Urinary bladder (tissue), 4 donors: ENCODE measurements around the gene H3-3A. TPM values are rescaled to one million over a fixed set of nuclear protein-coding genes. Genes with fewer than 3 reads are reported as not detected.

Source experiments
- DNase-seq: peaks from one replicate; pipeline ENCODE4 v3.0.0-alpha.2; 2015; ENCODE audit errors: extremely low spot score
- H3K27ac ChIP-seq: one replicate; pipeline ENCODE4 v1.5.1; 2013; ENCODE audit warnings: low read depth, mild to moderate bottlenecking, moderate library complexity
- H3K36me3 ChIP-seq: one replicate; pipeline ENCODE4 v1.6.1; 2013; ENCODE audit warnings: mild to moderate bottlenecking, moderate library complexity; ENCODE audit not compliant: insufficient read depth
- H3K4me1 ChIP-seq: one replicate; pipeline ENCODE4 v1.6.1; 2013; ENCODE audit warnings: mild to moderate bottlenecking, moderate library complexity; ENCODE audit not compliant: insufficient read depth
- H3K4me3 ChIP-seq: one replicate; pipeline ENCODE4 v1.5.1; 2013; ENCODE audit warnings: low read depth, low read length
- WGBS: extraction: QIAGEN DNeasy Blood & Tissue Kit; methylation state at CpG from one replicate; pipeline ENCODE4 v1.1.7; 2013; 5-methylcytosine and 5-hydroxymethylcytosine counted together
- polyA plus RNA-seq: library from polyadenylated mRNA; stranded (reverse); fragments of 200-250 nt; gene quantifications from one replicate; pipeline ENCODE4 v1.2.3, GENCODE V29; 2013
- total RNA-seq: library from RNA; depleted of rRNA; stranded (reverse); fragments of >200 nt; gene quantifications from one replicate; pipeline ENCODE4 v1.2.3, GENCODE V29; 2014
- donor health status: healthy with polysubstance abuse.
- donor health status: healthy.

H3-3A gene
- total and polyA plus RNA-seq, 2 donors, result 430 to 519 TPM

GRCh38 chr1:226100436-226101391 is 38.2 kb downstream of the H3-3A start:
- WGBS, result 12% methylated on average over 32 of the region's 32 CpGs
- no peak overlapping the region for H3K27ac ChIP-seq
- H3K4me1 ChIP-seq, result no peaks in the 10 kb centered on the region
- no peaks in the 10 kb centered on the region for H3K36me3 ChIP-seq
- no peak for DNase-seq
- peak overlapping the region; percentile 24 for H3K4me3 ChIP-seq

GRCh38 chr1:226104671-226105121 is 42.2 kb downstream of the H3-3A start:
- H3K4me1 ChIP-seq, result no peaks in the 10 kb centered on the region
- no peak overlapping the region for H3K4me3 ChIP-seq
- no peak overlapping the region for H3K27ac ChIP-seq
- no peak for DNase-seq
- no peaks in the 10 kb centered on the region for H3K36me3 ChIP-seq
- WGBS, result 71% methylated on average over 8 of the region's 8 CpGs

GRCh38 chr1:226107471-226108460 is 45.2 kb downstream of the H3-3A start:
- H3K27ac ChIP-seq, result peak overlapping the region; percentile 61
- DNase-seq, result no peak

DNA sequence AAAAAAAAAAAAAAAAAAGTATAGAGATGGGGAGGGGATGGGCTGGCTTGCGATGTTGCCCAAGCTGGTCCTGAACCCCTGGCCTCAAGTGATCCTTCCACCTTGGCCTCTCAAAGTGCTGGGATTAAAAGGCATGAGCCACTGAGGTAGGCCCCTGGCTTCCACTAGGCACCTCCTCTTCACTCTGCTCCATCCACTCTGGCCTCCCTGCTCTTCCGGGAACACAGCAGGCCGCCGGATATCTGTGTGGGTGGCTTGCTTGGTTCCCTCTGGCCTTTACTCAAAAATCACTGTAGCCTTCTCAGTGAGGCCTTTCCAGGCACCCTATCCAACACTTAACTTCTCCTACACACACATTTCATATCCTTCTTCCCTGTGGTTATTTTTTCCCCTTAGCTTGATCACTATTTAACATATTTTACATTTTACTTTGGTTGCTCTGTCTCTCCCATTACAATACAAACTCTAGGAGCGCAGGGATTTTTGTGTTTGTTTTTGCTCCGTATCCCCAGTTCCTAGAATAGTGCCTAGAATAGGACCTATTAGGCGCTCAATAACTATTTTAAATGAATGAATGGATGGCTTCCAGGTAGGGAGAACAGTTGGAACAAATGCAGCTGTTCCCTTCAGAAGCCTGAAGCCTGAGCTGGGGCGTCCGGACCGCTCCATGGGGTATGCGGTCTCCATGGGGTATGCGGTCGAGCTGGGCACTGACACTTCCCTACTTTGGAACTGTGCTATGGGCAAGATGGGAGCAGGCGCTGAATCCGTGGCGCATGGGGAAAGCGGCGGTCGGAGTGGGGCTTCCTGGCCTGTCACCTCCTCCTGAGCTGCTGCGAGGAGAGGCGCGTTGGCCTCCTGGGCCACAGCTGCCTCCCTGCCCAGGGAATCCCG is 46.7 kb downstream of the H3-3A start:
- no peaks in the 10 kb centered on the region for H3K36me3 ChIP-seq
- 16% methylated on average over 23 of the region's 23 CpGs for WGBS
- no peak for DNase-seq
- peak overlapping the region; percentile 82 for H3K27ac ChIP-seq
- no peaks in the 10 kb centered on the region for H3K4me1 ChIP-seq
- H3K4me3 ChIP-seq, result peak overlapping the region; percentile 76

More at GRCh38 chr1:226107471-226108460, 45.2 kb downstream of the H3-3A start:
- H3K4me3 ChIP-seq, result no peak overlapping the region
- WGBS, result 71% methylated on average over 3 of the region's 3 CpGs
- no peaks in the 10 kb centered on the region for H3K36me3 ChIP-seq
- H3K4me1 ChIP-seq, result no peaks in the 10 kb centered on the region

DNA sequence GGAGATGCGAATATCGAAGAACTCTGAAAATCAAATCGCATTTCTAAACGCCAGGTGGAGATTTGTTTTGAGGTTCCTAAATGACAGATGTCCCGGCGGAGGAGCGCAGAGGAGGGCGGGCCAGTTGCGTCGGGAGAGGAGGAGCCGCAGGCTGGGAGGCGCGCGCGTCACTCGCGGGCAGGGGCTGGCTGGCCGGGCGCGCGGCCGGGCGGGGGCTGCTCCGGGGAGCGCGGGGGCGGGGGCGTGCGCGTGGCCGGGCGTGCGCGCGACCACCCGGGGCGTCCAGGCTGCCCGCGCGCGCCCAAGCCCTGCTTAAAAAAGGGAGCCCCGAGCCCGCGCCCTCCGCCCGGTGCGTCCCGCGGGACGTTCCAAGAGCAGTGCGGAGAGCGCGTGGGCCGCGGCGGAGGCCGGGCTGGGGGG is 47.3 kb downstream of the H3-3A start:
- H3K4me3 ChIP-seq, result peak overlapping the region; percentile 76
- peak overlapping the region; percentile 99 for H3K27ac ChIP-seq
- WGBS, result 1% methylated on average over 57 of the region's 57 CpGs
- DNase-seq, result peak; percentile 66
- H3K4me1 ChIP-seq, result no peaks in the 10 kb centered on the region
- no peaks in the 10 kb centered on the region for H3K36me3 ChIP-seq

DNA sequence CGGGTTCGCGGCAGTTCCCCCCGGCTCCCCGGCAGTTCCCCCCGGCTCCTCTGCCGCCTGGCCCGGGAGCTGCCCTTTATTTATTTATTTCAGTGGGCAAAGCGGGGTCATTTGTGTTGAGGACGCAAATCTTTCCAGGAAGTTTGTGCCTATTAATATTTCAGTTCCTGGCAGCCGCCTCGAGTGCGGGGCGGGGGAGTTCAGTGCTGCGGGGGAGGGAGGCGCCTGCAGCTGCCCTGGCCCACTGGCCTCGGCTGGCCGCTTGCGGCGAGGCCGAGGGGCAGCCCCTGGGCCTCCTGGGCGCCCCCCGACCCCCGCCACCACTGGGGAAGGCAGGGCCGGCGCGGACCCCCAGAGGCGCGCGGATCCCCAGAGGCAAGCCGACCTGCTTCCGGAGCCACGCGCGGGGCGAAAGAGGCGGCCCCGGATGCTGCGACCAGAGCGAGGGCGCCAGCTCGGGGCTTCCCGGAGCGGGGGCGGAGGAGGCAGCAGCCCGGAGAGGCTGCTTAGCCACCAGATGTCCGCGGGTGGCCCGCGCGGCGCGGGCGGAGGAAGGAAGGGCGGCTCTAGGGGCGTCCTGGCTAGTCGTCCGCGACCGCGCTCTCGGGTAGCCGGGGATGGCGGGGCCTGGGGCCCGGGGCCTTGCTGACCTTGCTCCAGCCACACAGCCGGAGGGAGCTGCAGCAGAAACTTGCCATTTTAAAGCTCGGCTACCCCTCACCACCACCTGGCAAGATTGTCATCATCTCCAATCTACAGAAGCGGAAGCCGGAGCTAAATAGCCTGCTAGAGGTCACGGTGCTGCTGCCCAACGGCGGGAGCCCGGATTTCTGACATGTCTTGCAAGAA is 48.0 kb downstream of the H3-3A start:
- H3K36me3 ChIP-seq, result no peaks in the 10 kb centered on the region
- DNase-seq, result peak; percentile 76
- H3K4me3 ChIP-seq, result peak overlapping the region; percentile 76
- no peaks in the 10 kb centered on the region for H3K4me1 ChIP-seq
- H3K27ac ChIP-seq, result peak overlapping the region; percentile 99
- WGBS, result under 1% methylated on average over 73 of the region's 73 CpGs

- 39% methylated on average over 11 of the region's 11 CpGs for WGBS
- Histone ChIP-seq H3K36me3 (no peaks in the 10 kb centered on the region), H3K4me3 (peak overlapping the region; percentile 76), H3K27ac (peak overlapping the region; percentile 99), H3K4me1 (no peaks in the 10 kb centered on the region)
- DNase-seq, result no peak
Measured at GRCh38 chr1:226111098-226111882, 48.8 kb downstream of the H3-3A start.

DNA sequence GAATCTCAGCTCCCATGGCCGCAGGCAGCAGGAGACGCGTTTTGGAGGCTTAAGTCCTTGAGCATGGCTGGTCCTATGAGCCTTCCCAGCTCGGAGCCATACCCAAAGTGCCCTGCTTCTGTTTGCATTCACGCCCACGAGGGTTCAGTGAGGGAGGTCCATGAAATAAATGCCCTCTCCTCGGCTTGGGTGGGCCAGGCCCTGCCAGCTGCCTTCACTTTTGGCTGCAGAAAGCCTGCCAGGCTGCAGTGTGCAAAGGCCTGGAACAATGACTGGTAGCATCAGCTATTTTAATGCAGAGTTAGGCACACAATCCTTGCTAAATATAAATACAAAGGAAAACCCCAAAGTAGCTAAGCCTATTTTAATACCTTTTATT is 49.4 kb downstream of the H3-3A start:
- 74% methylated on average over 7 of the region's 7 CpGs for WGBS
- no peak overlapping the region for H3K27ac ChIP-seq
- H3K4me3 ChIP-seq, result no peak overlapping the region
- no peaks in the 10 kb centered on the region for H3K4me1 ChIP-seq
- no peaks in the 10 kb centered on the region for H3K36me3 ChIP-seq
- DNase-seq, result no peak

GRCh38 chr1:226112626-226113025 is 50.1 kb downstream of the H3-3A start:
- H3K4me3 ChIP-seq, result no peak overlapping the region
- no peak for DNase-seq
- no peak overlapping the region for H3K27ac ChIP-seq
- 86% methylated on average over 3 of the region's 3 CpGs for WGBS
- H3K4me1 ChIP-seq, result no peaks in the 10 kb centered on the region
- H3K36me3 ChIP-seq, result no peaks in the 10 kb centered on the region

DNA sequence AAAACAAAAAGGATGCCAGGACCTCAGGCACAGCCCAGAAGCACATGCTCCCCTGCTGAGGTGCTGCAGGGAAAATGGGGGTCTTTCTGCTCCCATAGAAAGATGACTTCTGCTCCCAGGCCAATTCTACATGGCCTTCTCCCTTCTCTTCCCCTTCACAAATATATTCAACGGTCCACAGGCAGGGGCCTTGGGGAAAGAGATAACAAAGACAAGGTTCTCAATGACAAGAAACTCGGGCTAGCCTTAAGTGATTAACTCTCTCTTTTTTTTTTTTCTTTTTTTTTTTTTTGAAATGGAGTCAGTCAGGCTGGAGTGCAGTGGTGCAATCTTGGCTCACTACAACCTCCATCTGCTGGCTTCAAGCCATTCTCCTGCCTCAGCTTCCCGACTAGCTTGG is 54.2 kb downstream of the H3-3A start:
- no peak for DNase-seq
- H3K4me1 ChIP-seq, result no peaks in the 10 kb centered on the region
- WGBS, result 62% methylated on average over 3 of the region's 3 CpGs
- no peak overlapping the region for H3K4me3 ChIP-seq
- no peak overlapping the region for H3K27ac ChIP-seq
- H3K36me3 ChIP-seq, result no peaks in the 10 kb centered on the region

DNA sequence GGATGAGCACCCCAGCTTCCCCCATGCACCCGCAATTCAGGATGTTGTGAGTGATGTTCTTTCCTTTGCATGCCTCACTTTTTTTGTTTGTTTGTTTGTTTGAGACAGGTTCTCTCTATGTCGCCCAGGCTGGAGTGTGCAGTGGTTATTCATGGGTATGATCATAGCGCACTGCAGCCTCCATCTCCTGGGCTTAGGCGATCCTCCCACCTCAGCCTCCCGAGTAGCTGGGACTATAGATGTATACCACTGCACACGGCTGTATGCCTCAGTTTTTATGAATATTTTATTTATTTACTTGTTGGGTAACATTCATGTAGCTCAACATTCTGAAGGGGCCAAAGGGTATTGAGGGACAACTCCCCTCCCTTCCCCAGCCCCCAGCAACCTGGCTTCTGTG is 54.8 kb downstream of the H3-3A start:
- 84% methylated on average over 6 of the region's 6 CpGs for WGBS
- DNase-seq, result no peak
- Histone ChIP-seq H3K4me1 (no peaks in the 10 kb centered on the region), H3K4me3 (no peak overlapping the region), H3K36me3 (no peaks in the 10 kb centered on the region), H3K27ac (no peak overlapping the region)
